ENCODE results near the gene SPDYE2.
"Not testable (repeated sequence)": the region's sequence is repeated elsewhere in the genome, so short reads cannot be mapped to it uniquely, and the experiment has no call there.

GRCh38 chr7:102531583-102531982 lies 19.4 kb upstream of the SPDYE2 start:
- not testable (repeated sequence) for TF ChIP-seq CTCF (conservative IDR thresholded peaks at IDR 0.05 in 1 of 2, IDR thresholded peaks at IDR 0.05 in 1 of 2; ENCODE audit: extremely low read depth in 1 of 2, insufficient read depth in 1 of 2, low read depth in 1 of 2, low read length in 2 of 2); EZH2 (IDR thresholded peaks at IDR 0.05; ENCODE audit: borderline replicate concordance, low read length)
